Urinary bladder (tissue), 4 donors: ENCODE results near the gene CEP164. TPM values are rescaled to one million over a fixed set of nuclear protein-coding genes. Genes with fewer than 3 reads are reported as not detected.

Source experiments
- DNase-seq: peaks from one replicate; pipeline ENCODE4 v3.0.0-alpha.2; 2015; ENCODE audit errors: extremely low spot score
- H3K27ac ChIP-seq: one replicate; pipeline ENCODE4 v1.5.1; 2013; ENCODE audit warnings: low read depth, mild to moderate bottlenecking, moderate library complexity
- H3K36me3 ChIP-seq: one replicate; pipeline ENCODE4 v1.6.1; 2013; ENCODE audit warnings: mild to moderate bottlenecking, moderate library complexity; ENCODE audit not compliant: insufficient read depth
- H3K4me1 ChIP-seq: one replicate; pipeline ENCODE4 v1.6.1; 2013; ENCODE audit warnings: mild to moderate bottlenecking, moderate library complexity; ENCODE audit not compliant: insufficient read depth
- H3K4me3 ChIP-seq: one replicate; pipeline ENCODE4 v1.5.1; 2013; ENCODE audit warnings: low read depth, low read length
- WGBS: extraction: QIAGEN DNeasy Blood & Tissue Kit; methylation state at CpG from one replicate; pipeline ENCODE4 v1.1.7; 2013; 5-methylcytosine and 5-hydroxymethylcytosine counted together
- polyA plus RNA-seq: library from polyadenylated mRNA; stranded (reverse); fragments of 200-250 nt; gene quantifications from one replicate; pipeline ENCODE4 v1.2.3, GENCODE V29; 2013
- total RNA-seq: library from RNA; depleted of rRNA; stranded (reverse); fragments of >200 nt; gene quantifications from one replicate; pipeline ENCODE4 v1.2.3, GENCODE V29; 2014
- donor health status: healthy with polysubstance abuse.
- donor health status: healthy.

Gene CEP164
- total and polyA plus RNA-seq, 2 donors: 17.5 to 29.0 TPM

- no peak for DNase-seq
- no peaks in the 10 kb centered on the region for H3K4me1 ChIP-seq
- 93% methylated on average over 22 of the region's 22 CpGs for WGBS
- H3K4me3 ChIP-seq: no peak overlapping the region
- no peak overlapping the region for H3K27ac ChIP-seq
- no peaks in the 10 kb centered on the region for H3K36me3 ChIP-seq
These were observed 130.8 kb downstream of the CEP164 start for GRCh38 chr11:117458275-117459122.

GRCh38 chr11:117459123-117459978, 131.7 kb downstream of the CEP164 start:
- H3K4me3 ChIP-seq: no peak overlapping the region
- no peaks in the 10 kb centered on the region for H3K36me3 ChIP-seq
- DNase-seq: no peak
- 82% methylated on average over 16 of the region's 16 CpGs for WGBS
- no peaks in the 10 kb centered on the region for H3K4me1 ChIP-seq
- H3K27ac ChIP-seq: no peak overlapping the region

- no peaks in the 10 kb centered on the region for H3K4me1 ChIP-seq
- no peak overlapping the region for H3K4me3 ChIP-seq
- DNase-seq: no peak
- H3K27ac ChIP-seq: no peak overlapping the region
- no peaks in the 10 kb centered on the region for H3K36me3 ChIP-seq
- 84% methylated on average over 5 of the region's 5 CpGs for WGBS
These were observed 132.3 kb downstream of the CEP164 start for GRCh38 chr11:117459979-117460300.

GRCh38 chr11:117461396-117462182, 133.9 kb downstream of the CEP164 start:
- Histone ChIP-seq H3K27ac (no peak overlapping the region), H3K4me1 (no peaks in the 10 kb centered on the region), H3K4me3 (no peak overlapping the region), H3K36me3 (no peaks in the 10 kb centered on the region)
- DNase-seq: no peak
- 94% methylated on average over 16 of the region's 16 CpGs for WGBS

GRCh38 chr11:117462183-117462863, 134.7 kb downstream of the CEP164 start:
- WGBS: 81% methylated on average over 18 of the region's 18 CpGs
- no peaks in the 10 kb centered on the region for H3K4me1 ChIP-seq
- H3K4me3 ChIP-seq: no peak overlapping the region
- H3K36me3 ChIP-seq: no peaks in the 10 kb centered on the region
- no peak for DNase-seq
- no peak overlapping the region for H3K27ac ChIP-seq

GRCh38 chr11:117462864-117463247, 135.2 kb downstream of the CEP164 start:
- no peaks in the 10 kb centered on the region for H3K4me1 ChIP-seq
- H3K27ac ChIP-seq: no peak overlapping the region
- WGBS: 70% methylated on average over 8 of the region's 8 CpGs
- DNase-seq: no peak
- no peak overlapping the region for H3K4me3 ChIP-seq
- H3K36me3 ChIP-seq: no peaks in the 10 kb centered on the region

Other genes with a start within 250 kb of the CEP164 start
- gene SIK3, start 229.4 kb upstream of the CEP164 start, total RNA-seq: 24.0 TPM
- 17.2 TPM for gene SIK3, start 229.4 kb upstream of the CEP164 start, polyA plus RNA-seq
- 115 TPM for gene PAFAH1B2, start 183.6 kb upstream of the CEP164 start, total RNA-seq
- 23.9 TPM for gene PAFAH1B2, start 183.6 kb upstream of the CEP164 start, polyA plus RNA-seq
- 19.6 TPM for gene SIDT2, start 149.1 kb upstream of the CEP164 start, total RNA-seq
- 31.6 TPM for gene SIDT2, start 149.1 kb upstream of the CEP164 start, polyA plus RNA-seq
- 2,727 TPM for gene TAGLN, start 128.5 kb upstream of the CEP164 start, total RNA-seq
- 17,163 TPM for gene TAGLN, start 128.5 kb upstream of the CEP164 start, polyA plus RNA-seq
- 23.7 TPM for gene PCSK7, start 95.8 kb upstream of the CEP164 start, total RNA-seq
- gene PCSK7, start 95.8 kb upstream of the CEP164 start, polyA plus RNA-seq: 45.6 TPM
- gene RNF214, start 95.2 kb upstream of the CEP164 start, total RNA-seq: 15.2 TPM
- 14.5 TPM for gene RNF214, start 95.2 kb upstream of the CEP164 start, polyA plus RNA-seq
- gene BACE1-AS, start 36.5 kb upstream of the CEP164 start, total RNA-seq: 4.5 TPM
- 6.0 TPM for gene BACE1-AS, start 36.5 kb upstream of the CEP164 start, polyA plus RNA-seq
- 19.1 TPM for gene BACE1, start 11.6 kb upstream of the CEP164 start, total RNA-seq
- gene BACE1, start 11.6 kb upstream of the CEP164 start, polyA plus RNA-seq: 20.0 TPM